ENCODE data around the gene TRPM3.

Gene TRPM3

GRCh38 chr9:70494221-70494620, 627.2 kb downstream of the TRPM3 start:
- peaks cover 2% of the 10 kb centered on the region for H3K4me1 ChIP-seq
- H2AFZ ChIP-seq: no peak overlapping the region
- no peaks in the 10 kb centered on the region for H3K9me3 ChIP-seq (ENCODE audit: control insufficient read depth, low read length)
- H3K27me3 ChIP-seq (ENCODE audit: control insufficient read depth, insufficient read depth, low read length): no peaks in the 10 kb centered on the region
- H3K4me2 ChIP-seq (ENCODE audit: low read length): no peak overlapping the region
- no peak for TF ChIP-seq CTCF (IDR thresholded peaks at IDR 0.05)
- H3K4me3 ChIP-seq (ENCODE audit: low read depth, low read length): no peak overlapping the region
- H3K9ac ChIP-seq: no peak overlapping the region
- no peaks in the 10 kb centered on the region for H3K36me3 ChIP-seq (ENCODE audit: control insufficient read depth, insufficient read depth, low read length)
- H3K27ac ChIP-seq: peak overlapping the region; percentile 59
- H3K79me2 ChIP-seq: no peaks in the 10 kb centered on the region

- Histone ChIP-seq H3K27me3 (ENCODE audit: control insufficient read depth, insufficient read depth, low read length) (no peaks in the 10 kb centered on the region), H3K27ac (peak overlapping the region; percentile 15), H3K4me3 (ENCODE audit: low read depth, low read length) (no peak overlapping the region), H3K9ac (no peak overlapping the region), H2AFZ (no peak overlapping the region), H3K36me3 (ENCODE audit: control insufficient read depth, insufficient read depth, low read length) (no peaks in the 10 kb centered on the region), H3K9me3 (ENCODE audit: control insufficient read depth, low read length) (no peaks in the 10 kb centered on the region), H3K79me2 (no peaks in the 10 kb centered on the region), H3K4me1 (peaks cover 10% of the 10 kb centered on the region), H3K4me2 (ENCODE audit: low read length) (no peak overlapping the region)
- TF ChIP-seq CTCF (IDR thresholded peaks at IDR 0.05): no peak
Measured at GRCh38 chr9:70493029-70493428, 628.4 kb downstream of the TRPM3 start.

- H3K9ac ChIP-seq: no peak overlapping the region
- no peak overlapping the region for H3K4me3 ChIP-seq (ENCODE audit: low read depth, low read length)
- H3K27me3 ChIP-seq (ENCODE audit: control insufficient read depth, insufficient read depth, low read length): no peaks in the 10 kb centered on the region
- H2AFZ ChIP-seq: no peak overlapping the region
- H3K4me2 ChIP-seq (ENCODE audit: low read length): no peak overlapping the region
- H3K9me3 ChIP-seq (ENCODE audit: control insufficient read depth, low read length): no peaks in the 10 kb centered on the region
- H3K79me2 ChIP-seq: no peaks in the 10 kb centered on the region
- H3K36me3 ChIP-seq (ENCODE audit: control insufficient read depth, insufficient read depth, low read length): no peaks in the 10 kb centered on the region
- peaks cover 10% of the 10 kb centered on the region for H3K4me1 ChIP-seq
- H3K27ac ChIP-seq: no peak overlapping the region
- no peak for TF ChIP-seq CTCF (IDR thresholded peaks at IDR 0.05)
Measured at GRCh38 chr9:70492319-70492777, 629.1 kb downstream of the TRPM3 start.

- H3K4me3 ChIP-seq (ENCODE audit: low read depth, low read length): no peak overlapping the region
- no peaks in the 10 kb centered on the region for H3K36me3 ChIP-seq (ENCODE audit: control insufficient read depth, insufficient read depth, low read length)
- H3K27ac ChIP-seq: no peak overlapping the region
- H3K27me3 ChIP-seq (ENCODE audit: control insufficient read depth, insufficient read depth, low read length): no peaks in the 10 kb centered on the region
- no peak overlapping the region for H3K4me2 ChIP-seq (ENCODE audit: low read length)
- H3K9ac ChIP-seq: no peak overlapping the region
- peaks cover 10% of the 10 kb centered on the region for H3K4me1 ChIP-seq
- no peaks in the 10 kb centered on the region for H3K79me2 ChIP-seq
- no peak overlapping the region for H2AFZ ChIP-seq
- TF ChIP-seq CTCF (IDR thresholded peaks at IDR 0.05): no peak
- H3K9me3 ChIP-seq (ENCODE audit: control insufficient read depth, low read length): no peaks in the 10 kb centered on the region
Measured at GRCh38 chr9:70491426-70492318, 629.7 kb downstream of the TRPM3 start.

GRCh38 chr9:70490478-70490877, 630.9 kb downstream of the TRPM3 start:
- Histone ChIP-seq H3K4me2 (ENCODE audit: low read length) (no peak overlapping the region), H3K4me1 (peaks cover 17% of the 10 kb centered on the region), H3K4me3 (ENCODE audit: low read depth, low read length) (no peak overlapping the region), H3K36me3 (ENCODE audit: control insufficient read depth, insufficient read depth, low read length) (no peaks in the 10 kb centered on the region), H3K9me3 (ENCODE audit: control insufficient read depth, low read length) (no peaks in the 10 kb centered on the region), H2AFZ (no peak overlapping the region), H3K79me2 (no peaks in the 10 kb centered on the region), H3K27ac (no peak overlapping the region), H3K9ac (no peak overlapping the region), H3K27me3 (ENCODE audit: control insufficient read depth, insufficient read depth, low read length) (no peaks in the 10 kb centered on the region)
- TF ChIP-seq CTCF (IDR thresholded peaks at IDR 0.05): no peak
